Measurements from ENCODE around the gene CARD19. TPM values are rescaled to one million over a fixed set of nuclear protein-coding genes. Genes with fewer than 3 reads are reported as not detected.
A peak's percentile ranks its signal among the peaks of the same experiment; 100 is the strongest.

CARD19 gene
- total and polyA plus RNA-seq, 2 donors (not counting 1 experiment from before 2014, with no cell fraction given), result 31.9 to 63.4 TPM

DNA sequence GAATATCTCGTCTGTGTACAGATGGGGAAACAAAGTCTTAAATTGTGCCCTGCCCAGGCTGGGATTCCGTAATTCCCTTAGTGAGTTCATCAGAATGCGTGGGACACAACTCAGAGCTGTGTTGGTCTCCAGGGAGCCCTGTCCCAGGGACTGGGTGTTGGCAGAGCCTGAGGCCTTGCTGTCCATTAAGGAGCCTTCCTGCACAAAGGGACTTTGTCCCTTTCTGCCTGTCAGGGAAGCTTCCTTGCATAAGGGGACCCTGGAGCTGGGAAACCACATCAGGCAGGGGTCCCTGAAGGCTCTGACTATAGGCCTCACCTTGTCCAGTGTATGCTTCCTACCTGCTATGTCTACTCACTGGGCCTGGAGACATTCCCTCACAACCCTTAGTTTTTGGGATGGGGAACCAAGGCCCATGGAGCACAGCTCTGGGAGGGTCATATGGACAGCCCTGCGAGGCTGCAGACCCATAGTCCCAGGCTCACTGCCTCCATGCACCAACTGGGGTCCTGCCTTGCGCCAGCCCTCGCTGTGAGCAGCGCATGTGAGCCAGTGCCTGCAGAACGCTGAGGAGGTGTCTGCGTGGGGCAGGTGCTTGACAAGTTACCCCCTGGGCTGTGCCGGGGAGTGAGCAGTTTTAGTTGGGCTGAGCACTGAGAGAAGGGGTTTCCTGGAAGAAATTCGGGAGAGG is 1.6 kb downstream of the CARD19 start:
- H3K27ac Mint-ChIP-seq, result peak overlapping the region; percentile 83
- ATAC-seq (ENCODE audit: low read depth), result no peak
- peaks cover 58% of the 10 kb centered on the region for H3K4me1 Mint-ChIP-seq
- peak overlapping the region; percentile 5 to 23 for H3K27ac ChIP-seq (ENCODE audit: low read length in 2 of 2)
- H3K9ac ChIP-seq (ENCODE audit: low read length), result peak overlapping the region; percentile 86
- ChIA-PET POLR2A (interaction anchor here (1.5 kb wide), 1 partner anchor 134 kb away, joined by 6 read pairs; no protein-coding TSS in a partner anchor), CTCF (interaction anchor here (0.8 to 4.7 kb wide), 5 partner anchors 9 to 140 kb away, joined by 3 to 25 read pairs (median 5); no protein-coding TSS in a partner anchor)
- H3K9me3 ChIP-seq (ENCODE audit: control extremely low read depth in 1 of 3, control insufficient read depth in 2 of 3, insufficient read depth in 1 of 3, low read length in 2 of 3), result no peaks in the 10 kb centered on the region
- peak overlapping the region; percentile 87 for H3K4me3 Mint-ChIP-seq
- intact Hi-C loops (cut with micrococcal nuclease), result loop anchor here (5.0 to 10.0 kb wide), 2 partner anchors 95 to 983 kb away; partner anchors contain the start of gene SPTLC1
- 61% methylated on average over 11 of the region's 11 CpGs for WGBS (ENCODE audit: insufficient coverage)
- H3K27me3 Mint-ChIP-seq, result no peaks in the 10 kb centered on the region
- H3K79me2 ChIP-seq (ENCODE audit: control insufficient read depth, insufficient read depth, low read length), result peaks cover 36% of the 10 kb centered on the region
- peak; percentile 44 for DNase-seq
- no peaks in the 10 kb centered on the region for H3K27me3 ChIP-seq (replicated peaks in 1 of 4; ENCODE audit: control extremely low read depth in 1 of 4, control insufficient read depth in 3 of 4, insufficient read depth in 4 of 4, low read length in 3 of 4)
- no peaks in the 10 kb centered on the region for H3K36me3 ChIP-seq (replicated peaks in 1 of 2; ENCODE audit: control extremely low read depth in 1 of 2, control insufficient read depth in 1 of 2, extremely low read depth in 1 of 2, insufficient read depth in 2 of 2, low read length in 1 of 2)
- H3K4me2 ChIP-seq (replicated peaks; ENCODE audit: low read depth, low read length, poor library complexity, severe bottlenecking), result peak overlapping the region; percentile 76
- H4K20me1 ChIP-seq (ENCODE audit: control insufficient read depth, insufficient read depth, low read length, poor library complexity, severe bottlenecking), result peaks cover 9% of the 10 kb centered on the region
- H2AFZ ChIP-seq (ENCODE audit: insufficient read depth, low read depth, low read length, poor library complexity, severe bottlenecking), result peak overlapping the region; percentile 49
- TF ChIP-seq EZH2 (IDR thresholded peaks at IDR 0.05; ENCODE audit: borderline replicate concordance, insufficient read depth, low read depth, low read length, poor library complexity, severe bottlenecking), result no peak
- no peak for TF ChIP-seq CTCF (IDR thresholded peaks at IDR 0.05)
- H3K4me1 ChIP-seq (ENCODE audit: control insufficient read depth in 2 of 2, insufficient read depth in 2 of 2, low read length in 2 of 2), result peaks cover 49 to 61% of the 10 kb centered on the region in 2 donors
- peak overlapping the region in 1 of 5 experiments; percentile 70 for H3K4me3 ChIP-seq (ENCODE audit: control extremely low read depth in 1 of 5, extremely low read depth in 1 of 5, insufficient read depth in 1 of 5, low read depth in 2 of 5, low read length in 4 of 5)
- no peaks in the 10 kb centered on the region for H3K9me3 Mint-ChIP-seq (ENCODE audit: insufficient read depth)
